GM21381 (cell line): ENCODE data around the gene PGD.
"Not testable (repeated sequence)": the region's sequence is repeated elsewhere in the genome, so short reads cannot be mapped to it uniquely, and the experiment has no call there.

Experiments used
- ATAC-seq: cut with Tn5 transposase; IDR thresholded peaks from one replicate; pipeline ENCODE4 v1.9.1; 2021; ENCODE audit warnings: mild to moderate bottlenecking, moderate library complexity; ENCODE audit not compliant: unreplicated experiment

PGD gene

DNA sequence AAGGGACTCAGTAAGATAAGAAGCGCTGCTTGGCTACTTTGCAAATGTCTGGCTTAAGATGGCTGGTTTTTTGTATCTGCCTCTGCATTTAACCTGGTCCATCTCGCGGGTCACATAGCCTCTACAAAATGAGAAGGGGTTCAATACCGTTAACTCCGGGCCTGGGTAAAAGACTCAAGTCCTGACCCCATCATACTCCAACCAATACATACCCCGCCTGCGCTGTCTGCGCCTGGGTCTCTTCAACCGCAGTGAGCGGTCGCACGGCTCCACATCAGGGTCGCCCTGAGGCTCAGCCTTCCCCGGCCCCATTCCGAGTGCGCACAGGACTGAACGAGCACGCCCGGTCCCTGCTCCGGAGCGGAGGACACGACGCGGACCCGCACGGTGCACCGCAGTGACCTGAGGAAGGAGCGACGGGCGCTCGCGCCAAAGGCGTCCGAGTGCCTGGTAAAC is 558 bp upstream of the PGD start:
- no peak for ATAC-seq

DNA sequence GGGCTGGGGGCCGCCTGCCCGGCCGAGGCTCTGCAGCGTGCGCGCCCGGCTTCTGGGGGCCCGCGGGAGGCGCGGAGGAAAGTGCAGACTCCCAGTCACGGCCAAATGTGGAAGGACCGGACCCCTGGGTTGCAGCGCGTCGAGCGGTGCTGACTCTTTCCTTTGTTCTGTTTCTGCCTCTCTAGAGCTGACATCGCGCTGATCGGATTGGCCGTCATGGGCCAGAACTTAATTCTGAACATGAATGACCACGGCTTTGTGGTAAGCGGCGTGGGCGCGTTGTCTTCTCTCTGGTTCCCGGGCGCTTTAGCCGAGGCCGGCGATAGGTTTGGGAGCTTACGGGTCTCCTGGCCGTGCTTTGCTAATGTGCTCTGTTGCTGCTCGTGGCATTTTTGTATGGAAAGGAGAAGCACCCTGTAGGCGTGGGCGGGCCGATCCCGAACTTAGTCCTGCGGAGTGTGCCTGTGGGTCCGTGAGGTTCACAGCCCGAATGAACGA is 629 bp downstream of the PGD start:
- ATAC-seq: peak; percentile 1

- ATAC-seq: no peak
Observed at GRCh38 chr1:10400013-10400412, 1.1 kb downstream of the PGD start.

DNA sequence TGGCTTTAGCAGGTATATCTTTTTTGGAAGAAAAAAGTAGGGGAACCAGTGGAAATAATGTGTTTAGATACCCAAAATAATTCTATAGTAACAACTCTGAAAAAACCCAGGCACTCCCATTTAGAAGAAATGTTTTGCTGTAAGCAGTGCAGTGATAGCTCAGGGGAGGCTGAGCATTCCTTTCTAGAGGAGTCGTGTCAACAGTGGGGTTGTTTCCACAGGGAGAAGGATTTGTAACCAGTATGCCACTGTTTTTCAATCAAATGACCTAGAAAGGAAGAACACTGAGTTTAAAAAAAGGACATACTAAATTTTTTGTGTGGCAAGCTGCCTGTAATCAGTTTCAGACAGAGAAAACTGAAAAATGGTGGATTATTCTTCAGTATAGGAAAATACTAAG is 2.4 kb downstream of the PGD start:
- ATAC-seq: no peak

DNA sequence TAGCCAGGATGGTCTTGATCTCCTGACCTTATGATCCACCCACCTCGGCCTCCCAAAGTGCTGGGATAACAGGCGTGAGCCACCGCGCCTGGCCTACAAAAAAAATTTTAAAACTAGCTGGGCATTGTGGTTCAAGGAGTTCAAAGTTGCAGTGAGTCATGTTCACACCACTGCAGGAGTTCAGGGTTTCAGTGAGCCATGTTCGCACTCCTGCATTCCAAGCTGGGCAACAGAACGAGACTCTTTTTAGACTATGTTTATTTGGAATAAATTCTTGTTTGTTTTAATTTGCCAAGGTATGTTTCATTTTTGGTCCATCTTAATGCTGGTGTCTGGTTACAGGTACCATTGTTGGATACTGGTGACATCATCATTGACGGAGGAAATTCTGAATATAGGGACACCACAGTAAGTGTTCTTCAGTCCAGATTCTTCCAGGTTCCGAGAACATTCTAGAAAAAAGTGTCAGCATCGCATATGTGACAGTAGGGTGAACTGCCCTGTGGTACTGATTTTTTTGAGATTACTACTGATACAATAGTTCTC is 3.9 kb downstream of the PGD start:
- no peak for ATAC-seq

- no peak for ATAC-seq
Observed at GRCh38 chr1:10407201-10407600, 8.3 kb downstream of the PGD start.

GRCh38 chr1:10415211-10415930 is 16.5 kb downstream of the PGD start:
- no peak for ATAC-seq

DNA sequence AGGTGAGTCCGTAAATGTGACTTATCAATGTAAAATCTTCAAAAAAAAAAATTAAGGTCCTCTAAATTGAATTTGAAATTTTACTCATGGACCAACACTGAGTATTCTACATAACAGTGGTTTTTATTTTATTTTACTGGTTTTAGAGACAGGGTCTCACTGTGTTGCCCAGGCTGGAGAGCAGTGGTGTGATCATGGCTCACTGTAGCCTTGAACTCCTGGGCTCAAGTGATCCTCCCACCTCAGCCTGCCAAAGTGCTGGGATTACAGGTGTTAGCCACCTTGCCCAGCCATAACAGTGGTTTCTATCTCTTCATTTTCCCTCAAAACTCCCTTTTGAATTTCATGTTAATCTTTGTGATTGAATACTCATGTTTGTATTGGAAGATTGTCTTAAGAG is 17.1 kb downstream of the PGD start:
- ATAC-seq: not testable (repeated sequence)

- ATAC-seq: not testable (repeated sequence)
Observed at GRCh38 chr1:10418741-10419140, 19.9 kb downstream of the PGD start.

- ATAC-seq: no peak
Observed at GRCh38 chr1:10419351-10419750, 20.5 kb downstream of the PGD start.

- no peak for ATAC-seq
Observed at GRCh38 chr1:10421637-10422036, 22.8 kb downstream of the PGD start.

GRCh38 chr1:10424034-10424433 is 25.2 kb downstream of the PGD start:
- ATAC-seq: no peak

DNA sequence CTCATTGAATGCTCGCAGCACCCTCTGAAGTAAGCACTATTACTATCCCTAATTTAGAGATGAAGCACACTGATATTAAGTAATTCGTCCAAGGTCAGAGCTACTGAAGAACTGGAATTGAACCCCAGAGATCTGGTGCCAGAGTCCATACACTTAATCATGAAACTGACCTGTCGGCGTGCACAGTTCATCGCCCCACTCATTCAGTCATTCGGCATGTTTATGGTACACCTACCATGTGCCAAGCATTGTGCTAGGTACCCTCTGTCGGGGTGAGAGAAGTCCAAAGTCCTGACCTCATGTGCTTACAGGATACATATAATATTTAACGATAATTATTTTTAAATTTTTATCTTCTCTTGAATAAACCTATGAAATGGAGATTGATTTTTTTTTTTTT is 25.8 kb downstream of the PGD start:
- ATAC-seq: no peak

DNA sequence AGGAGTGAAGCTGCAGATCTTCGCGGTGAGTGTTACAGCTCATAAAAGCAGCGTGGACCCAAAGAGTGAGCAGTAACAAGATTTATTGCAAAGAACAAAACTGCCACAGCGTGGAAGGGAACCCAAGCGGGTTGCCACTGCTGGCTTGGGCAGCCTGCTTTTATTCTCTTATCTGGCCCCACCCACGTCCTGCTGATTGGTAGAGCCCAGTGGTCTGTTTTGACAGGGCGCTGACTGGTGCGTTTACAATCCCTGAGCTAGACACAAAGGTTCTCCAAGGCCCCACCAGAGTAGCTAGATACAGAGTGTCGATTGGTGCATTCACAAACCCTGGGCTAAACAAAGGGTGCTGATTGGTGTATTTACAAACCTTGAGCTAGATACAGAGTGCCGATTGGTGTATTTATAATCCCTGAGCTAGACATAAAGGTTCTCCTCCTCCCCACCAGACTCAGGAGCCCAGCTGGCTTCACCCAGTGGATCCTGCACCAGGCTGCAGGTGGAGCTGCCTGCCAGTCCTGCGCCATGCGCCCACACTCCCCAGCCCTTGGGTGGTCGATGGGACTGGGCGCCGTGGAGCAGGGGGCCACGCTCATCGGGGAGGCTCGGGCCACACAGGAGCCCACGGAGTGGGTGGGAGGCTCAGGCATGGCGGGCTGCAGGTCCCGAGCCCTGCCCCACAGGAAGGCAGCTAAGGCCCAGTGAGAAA is 27.1 kb downstream of the PGD start:
- not testable (repeated sequence) for ATAC-seq

DNA sequence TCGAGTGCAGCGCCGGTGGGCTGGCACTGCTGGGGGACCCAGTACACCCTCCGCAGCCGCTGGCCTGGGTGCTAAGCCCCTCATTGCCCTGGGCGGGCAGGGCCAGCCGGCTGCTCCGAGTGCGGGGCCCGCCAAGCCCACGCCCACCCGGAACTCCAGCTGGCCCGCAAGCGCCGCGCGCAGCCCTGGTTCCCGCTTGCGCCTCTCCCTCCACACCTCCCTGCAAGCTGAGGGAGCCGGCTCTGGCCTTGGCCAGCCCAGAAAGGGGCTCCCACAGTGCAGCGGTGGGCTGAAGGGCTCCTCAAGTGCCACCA is 27.6 kb downstream of the PGD start:
- ATAC-seq: not testable (repeated sequence)

- ATAC-seq: no peak
Observed at GRCh38 chr1:10428984-10429383, 30.1 kb downstream of the PGD start.

- peak; percentile 20 for ATAC-seq
Observed at GRCh38 chr1:10429868-10430215, 31.0 kb downstream of the PGD start.

GRCh38 chr1:10430216-10431069 is 31.6 kb downstream of the PGD start, which contains the start of gene CENPS:
Gene CENPS, plus strand, starts transcription at chr1:10430433. Its CDS starts 85 bp downstream, at chr1:10430518.
- peak; percentile 80 for ATAC-seq

DNA sequence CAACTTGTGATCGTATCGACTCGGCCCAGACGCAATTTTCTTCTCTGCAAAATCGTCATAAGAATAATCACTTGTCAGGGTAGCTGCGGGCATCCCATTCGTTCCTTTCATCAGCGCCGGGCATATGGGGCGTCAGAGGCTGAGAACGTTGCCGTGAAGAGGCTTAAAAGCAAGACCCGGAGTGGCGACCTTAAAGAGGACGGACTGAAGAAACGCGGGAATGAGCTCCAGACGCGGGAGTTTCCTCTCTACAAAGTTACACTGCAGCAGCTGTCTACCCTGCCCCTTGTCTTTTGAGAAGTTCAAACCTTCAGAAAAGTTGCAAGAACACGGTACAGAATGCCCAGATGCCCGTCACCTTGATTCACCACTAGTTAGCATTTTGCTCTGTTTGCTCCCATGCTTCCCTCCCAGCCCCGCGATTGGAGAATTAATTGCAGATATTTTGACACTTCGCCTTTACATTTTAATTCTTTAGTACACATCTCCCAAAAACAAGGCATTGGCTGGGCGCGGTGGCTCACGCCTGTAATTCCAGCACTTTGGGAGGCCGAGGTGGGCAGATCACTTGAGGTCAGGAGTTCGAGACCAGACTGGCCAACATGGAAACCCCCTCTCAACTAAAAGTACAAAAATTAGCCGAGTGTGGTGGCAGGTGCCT is 32.3 kb downstream of the PGD start:
- no peak for ATAC-seq

DNA sequence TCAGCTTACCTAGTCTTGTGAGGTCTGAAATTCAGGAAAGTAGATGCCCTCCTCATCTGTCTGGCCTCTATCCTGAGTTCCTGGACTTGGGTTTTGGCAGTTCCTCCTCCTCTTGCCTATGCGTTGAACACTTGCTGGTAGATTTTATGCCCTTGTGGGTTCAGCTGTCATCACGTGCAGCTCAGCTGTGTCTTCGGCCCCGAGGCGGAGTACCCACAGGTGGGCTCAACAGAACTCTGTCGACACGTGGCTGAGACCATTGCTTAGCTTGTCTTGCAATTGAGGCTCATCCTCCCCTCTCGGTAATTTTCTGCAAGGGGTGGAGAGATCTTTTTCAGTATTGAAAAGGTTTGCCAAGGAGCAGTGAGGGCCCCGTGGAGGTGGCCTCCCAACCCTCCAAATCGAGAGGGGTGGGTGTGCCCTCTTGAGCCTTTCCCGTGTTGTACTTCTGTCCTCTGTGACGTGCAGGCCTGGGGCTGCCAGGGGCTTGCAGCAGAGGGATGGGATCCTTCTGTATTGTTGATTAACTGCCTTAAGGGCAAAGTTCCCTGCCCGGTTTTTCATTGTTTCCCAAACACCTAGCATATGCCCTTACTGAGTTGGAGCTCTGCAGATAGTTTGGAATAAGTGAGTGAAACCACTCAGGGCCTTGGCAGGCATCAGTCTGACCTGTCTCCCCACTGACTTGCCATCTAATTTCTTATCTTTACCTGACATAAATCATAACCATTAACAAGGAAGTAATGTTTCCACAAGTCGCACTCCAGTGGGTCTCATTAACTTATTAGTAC is 34.2 kb downstream of the PGD start:
- no peak for ATAC-seq
